Measurements from ENCODE around the gene SSPN. TPM values are rescaled to one million over a fixed set of nuclear protein-coding genes. Genes with fewer than 3 reads are reported as not detected.
A peak's percentile ranks its signal among the peaks of the same experiment; 100 is the strongest.
"Not testable (repeated sequence)": the region's sequence is repeated elsewhere in the genome, so short reads cannot be mapped to it uniquely, and the experiment has no call there.

The SSPN gene
- total and polyA plus RNA-seq, 8 donors = 1.8 to 52.4 (median 11.1) TPM

GRCh38 chr12:26233631-26234030 is 38.3 kb downstream of the SSPN start:
- 77 to 89% (median 82%) methylated on average over 9 of the region's 9 CpGs for WGBS, 5 donors
- intact Hi-C loops (cut with DNase I; ENCODE audit: low total_unique reads) = no loop called here

GRCh38 chr12:26235465-26235864 is 40.1 kb downstream of the SSPN start:
- intact Hi-C loops (cut with DNase I; ENCODE audit: low total_unique reads); H3K27ac ChIP-seq: not testable (repeated sequence)

More at GRCh38 chr12:26233631-26234030, 38.3 kb downstream of the SSPN start:
- H3K36me3 ChIP-seq = no peaks in the 10 kb centered on the region
- H3K9me3 ChIP-seq = no peaks in the 10 kb centered on the region
- H3K27me3 ChIP-seq = no peaks in the 10 kb centered on the region
- no peak overlapping the region for H3K4me3 ChIP-seq
- TF ChIP-seq POLR2A (IDR thresholded peaks at IDR 0.05) (no peak), POLR2AphosphoS5 (IDR thresholded peaks at IDR 0.05) (no peak), EP300 (IDR thresholded peaks at IDR 0.05) (no peak), CTCF (IDR thresholded peaks at IDR 0.05) (no peak)
- H3K27ac ChIP-seq = no peak overlapping the region
- peak in 1 of 2 donors; percentile 78 for DNase-seq
- H3K4me1 ChIP-seq = peaks cover 0 to 10% (median 2%) of the 10 kb centered on the region in 4 donors

GRCh38 chr12:26238341-26239121 is 43.2 kb downstream of the SSPN start:
- TF ChIP-seq POLR2AphosphoS5 (IDR thresholded peaks at IDR 0.05) (no peak), CTCF (IDR thresholded peaks at IDR 0.05) (no peak), EP300 (IDR thresholded peaks at IDR 0.05) (no peak), POLR2A (IDR thresholded peaks at IDR 0.05) (no peak)
- Histone ChIP-seq H3K27me3 (no peaks in the 10 kb centered on the region), H3K4me1 (peaks cover 0 to 9% (median 0%) of the 10 kb centered on the region in 4 donors), H3K9me3 (no peaks in the 10 kb centered on the region), H3K27ac (peak overlapping the region in 1 of 5 donors; percentile 33), H3K36me3 (no peaks in the 10 kb centered on the region), H3K4me3 (no peak overlapping the region)
- intact Hi-C loops (cut with DNase I; ENCODE audit: low total_unique reads) = no loop called here
- peak in 1 of 2 donors; percentile 26 for DNase-seq
- 73 to 81% (median 78%) methylated on average over 4 of the region's 4 CpGs for WGBS, 5 donors

More at GRCh38 chr12:26235465-26235864, 40.1 kb downstream of the SSPN start:
- WGBS, 5 donors = 93 to 100% (median 95%) methylated on average over 2 of the region's 2 CpGs
- peaks cover 0 to 19% (median 2%) of the 10 kb centered on the region in 4 donors for H3K4me1 ChIP-seq
- H3K9me3 ChIP-seq, H3K36me3 ChIP-seq, H3K27me3 ChIP-seq, DNase-seq, H3K4me3 ChIP-seq: not testable (repeated sequence)

- peaks cover 0 to 9% (median 0%) of the 10 kb centered on the region in 4 donors for H3K4me1 ChIP-seq
- intact Hi-C loops (cut with DNase I; ENCODE audit: low total_unique reads) = no loop called here
- H3K27ac ChIP-seq = peak overlapping the region in 1 of 5 donors; percentile 33
- H3K27me3 ChIP-seq = no peaks in the 10 kb centered on the region
- 61 to 83% (median 76%) methylated on average over 5 of the region's 5 CpGs for WGBS, 5 donors
- no peaks in the 10 kb centered on the region for H3K9me3 ChIP-seq
- DNase-seq = no peak
- H3K4me3 ChIP-seq = no peak overlapping the region
- H3K36me3 ChIP-seq = no peaks in the 10 kb centered on the region
- TF ChIP-seq EP300 (IDR thresholded peaks at IDR 0.05) (no peak), POLR2A (IDR thresholded peaks at IDR 0.05) (no peak), POLR2AphosphoS5 (IDR thresholded peaks at IDR 0.05) (no peak)
Measured at GRCh38 chr12:26239122-26239851, 43.9 kb downstream of the SSPN start.
